ENCODE data around the gene MLXIPL.
A peak's percentile ranks its signal among the peaks of the same experiment; 100 is the strongest.

GRCh38 chr7:73612598-73613269 is 11.6 kb downstream of the MLXIPL start:
- TF ChIP-seq POLR2A (IDR thresholded peaks at IDR 0.05) (no peak), CTCF (IDR thresholded peaks at IDR 0.05) (peak in 3 of 5 experiments; percentile 13 to 54 (median 22)), EP300 (IDR thresholded peaks at IDR 0.05; ENCODE audit: low read depth) (no peak), POLR2AphosphoS5 (IDR thresholded peaks at IDR 0.05) (peak in 2 of 3 donors; percentile 46 to 50)
